HG02763 (cell line): ENCODE results near the gene LRIG2.
A peak's percentile ranks its signal among the peaks of the same experiment; 100 is the strongest.
"Not testable (repeated sequence)": the region's sequence is repeated elsewhere in the genome, so short reads cannot be mapped to it uniquely, and the experiment has no call there.

Experiments
- ATAC-seq: cut with Tn5 transposase; IDR thresholded peaks from one replicate; pipeline ENCODE4 v1.9.1; 2021; ENCODE audit warnings: mild to moderate bottlenecking, moderate library complexity; ENCODE audit not compliant: unreplicated experiment

Gene LRIG2

DNA sequence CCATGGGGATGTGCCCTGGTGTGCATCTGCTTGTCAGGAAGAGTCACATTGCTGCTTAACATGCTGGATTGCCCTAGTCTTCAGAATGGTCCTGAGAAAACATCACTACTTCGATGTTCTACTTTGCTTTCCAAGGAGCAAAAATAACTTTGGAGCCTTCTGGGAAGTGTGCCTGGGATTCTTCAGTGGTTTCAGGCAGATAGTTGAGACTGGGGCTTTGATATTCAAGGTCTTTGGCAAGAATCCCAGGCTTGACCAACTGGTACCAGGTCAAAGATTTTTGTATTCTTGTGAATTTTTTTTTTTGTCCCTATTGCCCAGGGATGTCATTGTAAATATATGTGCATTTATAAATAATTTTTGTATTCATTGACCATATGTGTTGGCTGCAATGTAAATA, 51.4 kb downstream of the LRIG2 start:
- no peak for ATAC-seq

DNA sequence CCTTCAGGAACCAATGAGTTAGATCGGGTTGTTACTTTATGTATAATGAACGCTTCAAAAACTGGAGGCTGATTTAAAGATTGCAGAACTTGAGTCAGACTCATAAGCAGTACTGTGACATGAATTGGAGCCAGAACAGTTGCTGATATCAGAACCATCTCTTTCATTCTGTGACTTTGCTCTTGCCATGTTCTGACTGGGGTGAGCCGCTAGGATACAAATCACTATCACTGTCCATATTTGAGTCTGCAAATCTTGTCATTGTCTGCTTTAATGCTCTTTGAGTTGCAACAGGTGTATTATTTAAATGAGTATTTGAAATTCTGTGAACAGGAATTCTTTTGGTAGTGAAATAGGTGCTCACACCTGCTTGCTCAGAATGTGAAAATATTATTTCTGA, 52.5 kb downstream of the LRIG2 start:
- ATAC-seq, result no peak

GRCh38 chr1:113126207-113126606, 53.2 kb downstream of the LRIG2 start:
- no peak for ATAC-seq

DNA sequence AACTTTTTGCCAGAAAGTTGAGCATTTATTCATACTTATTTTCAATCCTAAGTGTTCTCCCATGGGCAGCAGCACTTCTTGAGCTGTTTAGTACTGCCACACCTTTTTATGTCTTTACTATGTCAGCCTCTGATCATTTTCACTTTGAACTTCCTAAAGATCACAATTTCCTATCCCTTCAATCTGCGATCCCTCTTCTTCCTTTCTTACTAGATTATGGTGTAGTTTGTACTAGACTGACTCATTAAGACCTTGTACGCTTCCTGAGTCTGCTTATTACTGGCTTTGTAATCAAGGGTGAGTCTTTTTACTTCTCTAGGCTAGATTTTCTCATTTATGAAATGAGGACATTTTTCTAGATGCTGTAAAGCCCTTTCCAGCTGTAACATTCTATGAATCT, 55.1 kb downstream of the LRIG2 start:
- no peak for ATAC-seq

DNA sequence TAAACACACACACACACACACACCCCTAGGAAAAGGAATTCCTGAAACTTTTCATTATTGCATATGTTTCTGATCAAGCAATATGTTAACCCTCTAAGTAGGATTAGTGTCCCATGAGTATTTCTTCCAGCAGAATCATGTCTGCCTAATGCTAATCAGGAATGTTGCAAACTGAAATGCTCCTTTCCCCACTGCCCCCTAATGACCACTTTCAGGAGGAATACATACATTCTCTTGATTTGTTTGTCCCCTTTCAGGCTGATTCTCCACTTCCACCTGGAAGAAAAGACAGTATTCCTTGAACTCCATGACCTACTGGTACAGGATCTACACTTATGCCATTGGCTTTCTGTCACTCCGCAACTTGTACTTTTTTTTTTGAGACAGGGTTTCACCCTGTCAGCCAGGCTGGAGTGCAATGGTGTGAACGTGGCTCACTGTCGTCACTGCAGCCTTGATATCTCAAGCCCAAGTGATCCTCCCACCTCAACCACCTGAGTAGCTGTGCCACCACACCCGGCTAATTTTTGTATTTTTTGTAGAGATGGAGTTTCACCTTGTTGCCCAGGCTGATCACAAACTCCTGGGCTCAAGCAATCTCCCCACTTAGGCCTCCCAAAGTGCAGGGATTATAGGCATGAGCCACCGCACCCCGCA, 56.7 kb downstream of the LRIG2 start:
- ATAC-seq, result no peak

- no peak for ATAC-seq
Observed at GRCh38 chr1:113133038-113133437, 60.0 kb downstream of the LRIG2 start.

- no peak for ATAC-seq
Observed at GRCh38 chr1:113133759-113134158, 60.8 kb downstream of the LRIG2 start.

DNA sequence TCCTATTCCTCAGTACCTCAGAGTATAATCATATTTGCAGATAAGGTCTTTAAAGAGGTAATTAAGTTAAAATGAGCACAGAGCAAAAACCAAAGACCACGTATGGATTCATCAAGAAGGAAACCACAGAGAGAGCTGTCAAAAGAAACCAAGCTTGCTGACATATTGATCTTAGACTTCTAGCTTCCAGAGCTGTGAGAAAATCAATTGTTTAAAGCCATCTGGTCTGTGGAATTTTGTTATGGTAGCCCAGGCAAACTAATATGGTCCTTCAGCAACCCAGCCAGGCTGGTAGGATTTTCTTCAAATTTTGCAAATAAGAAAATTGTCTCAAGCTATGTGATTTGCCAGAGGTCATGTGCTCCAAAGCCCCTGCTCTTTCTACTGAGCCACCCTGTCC, 62.5 kb downstream of the LRIG2 start:
- ATAC-seq, result no peak

- ATAC-seq, result no peak
Observed at GRCh38 chr1:113136476-113136875, 63.5 kb downstream of the LRIG2 start.

GRCh38 chr1:113137563-113137962, 64.6 kb downstream of the LRIG2 start:
- no peak for ATAC-seq

GRCh38 chr1:113138778-113139177, 65.8 kb downstream of the LRIG2 start:
- no peak for ATAC-seq

- no peak for ATAC-seq
Observed at GRCh38 chr1:113140176-113140575, 67.2 kb downstream of the LRIG2 start.

GRCh38 chr1:113140588-113141446, 67.8 kb downstream of the LRIG2 start:
- peak; percentile 54 for ATAC-seq

- ATAC-seq, result no peak
Observed at GRCh38 chr1:113141650-113142473, 68.9 kb downstream of the LRIG2 start.

DNA sequence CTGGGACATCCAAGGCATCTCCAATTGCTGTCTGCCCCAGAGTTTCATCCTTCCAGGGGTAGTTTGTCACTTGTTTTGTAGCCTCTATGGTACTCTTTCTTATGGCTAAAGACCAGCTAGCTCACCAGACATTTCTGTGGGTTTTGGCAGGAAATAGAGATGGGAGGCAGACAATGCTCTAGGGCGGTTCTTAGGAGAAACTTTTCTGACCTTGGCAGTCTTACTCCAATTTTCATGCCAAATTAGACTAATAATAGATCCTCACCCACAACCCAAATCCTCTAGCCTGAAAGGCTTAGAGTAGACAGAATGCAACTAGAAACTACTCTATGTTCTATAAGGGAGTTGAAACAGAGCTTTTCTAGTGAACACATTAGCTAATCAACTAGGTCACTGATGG, 69.8 kb downstream of the LRIG2 start:
- no peak for ATAC-seq

DNA sequence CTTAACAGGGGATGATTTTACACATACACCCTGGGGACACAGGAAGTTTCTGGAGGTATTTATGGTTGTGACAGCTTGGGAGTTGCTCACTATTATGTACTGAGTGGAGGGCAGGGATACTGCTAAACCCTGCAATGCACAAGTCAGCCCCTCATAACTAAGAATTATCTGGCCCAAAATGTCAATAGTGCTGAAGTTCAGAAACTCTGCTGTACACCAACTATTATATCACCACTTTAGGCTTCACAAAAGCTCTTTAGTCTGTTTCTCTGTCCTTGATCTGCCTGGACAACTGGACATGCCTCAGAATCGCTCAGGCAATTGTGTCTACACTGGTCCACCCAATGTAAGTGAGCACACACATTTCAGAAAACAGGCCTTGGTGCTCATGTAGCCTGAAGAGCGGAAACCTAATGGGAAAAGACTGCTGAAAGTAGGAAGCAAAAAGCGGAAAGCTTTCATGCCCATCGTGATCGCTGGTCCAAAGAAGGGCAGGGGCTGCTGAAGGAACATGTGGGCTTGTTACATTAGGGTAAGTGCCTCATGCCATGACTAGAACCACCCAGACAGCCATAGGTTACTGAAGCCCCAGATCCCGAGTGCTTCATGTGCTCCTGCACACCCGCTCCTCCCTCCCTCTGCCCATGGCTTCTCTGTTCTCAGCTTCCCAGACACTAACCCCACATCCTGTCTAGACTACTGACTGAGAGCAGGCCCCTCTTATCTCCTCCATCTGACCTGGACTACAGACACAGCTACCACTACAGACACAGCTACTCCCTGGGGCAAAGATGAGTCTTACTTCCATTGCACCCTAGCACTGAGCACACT, 73.5 kb downstream of the LRIG2 start:
- no peak for ATAC-seq

DNA sequence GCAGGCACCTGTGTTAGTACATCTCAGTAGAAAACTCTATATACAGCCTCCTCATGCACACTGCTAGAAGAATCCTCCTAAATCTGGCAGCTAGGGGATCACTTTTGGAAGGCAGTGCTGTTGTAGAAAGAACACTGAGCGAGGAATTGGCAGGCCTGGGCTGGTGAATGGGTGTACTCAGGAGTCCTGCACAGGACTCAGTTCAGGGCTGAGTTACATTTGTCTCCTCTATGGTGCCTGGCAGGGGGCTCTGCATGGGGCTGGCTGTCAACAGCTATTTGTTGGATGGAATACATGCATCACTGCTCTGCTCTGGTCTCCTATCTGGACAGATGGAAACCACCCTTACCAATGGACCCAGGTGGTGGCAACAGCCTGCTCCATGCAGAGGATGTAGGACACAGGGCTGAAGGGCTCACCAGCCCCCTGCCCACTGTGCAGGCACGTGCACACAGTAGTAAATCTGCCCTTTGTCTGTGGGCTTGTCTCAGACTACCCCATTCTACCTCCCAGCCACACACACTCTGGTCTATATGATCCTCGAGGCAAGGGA, 74.2 kb downstream of the LRIG2 start:
- ATAC-seq, result no peak

DNA sequence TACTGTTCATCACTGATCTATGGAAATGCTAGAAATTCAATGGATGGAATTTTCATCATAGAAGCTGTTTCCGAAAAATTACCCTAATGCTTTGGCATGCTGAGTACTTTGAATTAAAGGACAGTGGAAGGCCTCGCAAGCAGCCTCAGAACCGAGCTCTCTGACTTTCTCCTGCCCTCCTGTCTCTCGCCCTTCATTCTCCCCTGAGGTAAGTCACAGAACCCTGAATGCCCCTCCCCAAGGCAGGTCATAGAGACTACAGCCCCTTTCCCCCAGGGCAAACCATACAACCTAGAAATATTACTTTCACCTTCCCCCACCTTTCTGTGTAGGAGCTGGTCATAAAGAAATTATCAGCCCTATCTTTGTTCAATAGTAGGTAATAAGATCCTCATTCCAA, 74.8 kb downstream of the LRIG2 start:
- no peak for ATAC-seq

DNA sequence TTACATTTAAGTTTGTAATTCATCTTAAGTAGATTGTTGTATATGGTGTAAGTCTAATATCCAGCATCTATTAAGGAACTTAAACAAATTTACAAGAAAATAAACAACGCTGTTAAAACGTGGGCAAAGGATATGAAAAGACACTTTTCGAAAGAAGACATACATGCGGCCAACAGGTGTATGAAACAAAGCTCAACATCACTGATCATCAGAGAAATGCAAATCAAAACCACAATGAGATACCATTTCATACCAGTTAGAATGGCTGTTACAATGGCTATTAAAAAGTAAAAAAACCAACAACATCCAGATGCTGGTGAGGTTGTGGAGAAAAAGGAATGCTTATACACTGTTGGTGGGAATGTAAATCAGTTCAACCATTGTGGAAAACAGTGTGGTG, 77.5 kb downstream of the LRIG2 start:
- not testable (repeated sequence) for ATAC-seq

- ATAC-seq, result no peak
Observed at GRCh38 chr1:113153116-113153803, 80.3 kb downstream of the LRIG2 start.
